ENCODE results near the gene XRCC1. TPM values are rescaled to one million over a fixed set of nuclear protein-coding genes. Genes with fewer than 3 reads are reported as not detected.
"Not testable (repeated sequence)": the region's sequence is repeated elsewhere in the genome, so short reads cannot be mapped to it uniquely, and the experiment has no call there.

XRCC1 gene
- total RNA-seq, 3 donors from 2014 or later: 21.0 to 24.2 (median 23.1) TPM

GRCh38 chr19:43533546-43534304, 41.6 kb downstream of the XRCC1 start:
- Mint-ChIP-seq H3K27me3 (ENCODE audit: low read depth) (no peaks in the 10 kb centered on the region), H3K4me1 (ENCODE audit: low read depth) (peaks cover 21% of the 10 kb centered on the region), H3K4me3 (peak overlapping the region; percentile 84), H3K9me3 (no peaks in the 10 kb centered on the region), H3K36me3 (ENCODE audit: insufficient read depth) (peaks cover 9% of the 10 kb centered on the region)
- DNase-seq: peak; percentile 90
- peak; percentile 78 to 79 for ATAC-seq

GRCh38 chr19:43532962-43533545, 42.3 kb downstream of the XRCC1 start, which contains the start of gene ZNF575:
TSS of gene ZNF575 (plus strand) at chr19:43533188. CDS start at chr19:43534423, 1,235 bp downstream.
- Mint-ChIP-seq H3K9me3 (no peaks in the 10 kb centered on the region), H3K36me3 (ENCODE audit: insufficient read depth) (peaks cover 3% of the 10 kb centered on the region), H3K4me3 (peak within 1 kb of the TSS; percentile 84), H3K27me3 (ENCODE audit: low read depth) (no peaks in the 10 kb centered on the region), H3K4me1 (ENCODE audit: low read depth) (peaks cover 23% of the 10 kb centered on the region)
- DNase-seq: peak; percentile 79
- ATAC-seq: peak; percentile 66 to 72

- Mint-ChIP-seq H3K4me1 (ENCODE audit: low read depth) (peaks cover 27% of the 10 kb centered on the region), H3K4me3 (peak overlapping the region; percentile 84), H3K27me3 (ENCODE audit: low read depth) (no peaks in the 10 kb centered on the region), H3K9me3 (no peaks in the 10 kb centered on the region), H3K36me3 (ENCODE audit: insufficient read depth) (peaks cover 3% of the 10 kb centered on the region)
- ATAC-seq (peak; percentile 13 to 19), DNase-seq (peak; percentile 20)
Measured at GRCh38 chr19:43532571-43532961, 42.8 kb downstream of the XRCC1 start.

GRCh38 chr19:43527860-43528622, 47.3 kb downstream of the XRCC1 start:
- Mint-ChIP-seq H3K9me3 (no peaks in the 10 kb centered on the region), H3K36me3 (ENCODE audit: insufficient read depth) (no peaks in the 10 kb centered on the region), H3K4me3 (peak overlapping the region; percentile 49), H3K27me3 (ENCODE audit: low read depth) (no peaks in the 10 kb centered on the region), H3K4me1 (ENCODE audit: low read depth) (peaks cover 36% of the 10 kb centered on the region)
- ATAC-seq: peak; percentile 8 to 27
- DNase-seq: no peak

- ATAC-seq: peak; percentile 69 to 72
- Mint-ChIP-seq H3K9me3 (no peaks in the 10 kb centered on the region), H3K27me3 (ENCODE audit: low read depth) (no peaks in the 10 kb centered on the region), H3K4me3 (peak within 1 kb of the TSS; percentile 90), H3K4me1 (ENCODE audit: low read depth) (peaks cover 29% of the 10 kb centered on the region), H3K36me3 (ENCODE audit: insufficient read depth) (no peaks in the 10 kb centered on the region)
- DNase-seq: peak; percentile 57
Measured at GRCh38 chr19:43526884-43527859, 48.2 kb downstream of the XRCC1 start, which contains the start of gene ETHE1. TSS of gene ETHE1 (minus strand) at chr19:43527201. CDS start at chr19:43527177, 24 bp downstream.

GRCh38 chr19:43525836-43526771, 49.2 kb downstream of the XRCC1 start:
- no peaks in the 10 kb centered on the region for H3K9me3 Mint-ChIP-seq

GRCh38 chr19:43524922-43525835, 50.1 kb downstream of the XRCC1 start:
- Mint-ChIP-seq H3K4me3 (peak overlapping the region; percentile 90), H3K27me3 (ENCODE audit: low read depth) (no peaks in the 10 kb centered on the region), H3K36me3 (ENCODE audit: insufficient read depth) (no peaks in the 10 kb centered on the region), H3K4me1 (ENCODE audit: low read depth) (peaks cover 29% of the 10 kb centered on the region), H3K9me3 (no peaks in the 10 kb centered on the region)
- peak; percentile 57 to 65 for ATAC-seq
- DNase-seq: peak; percentile 32

More at GRCh38 chr19:43525836-43526771, 49.2 kb downstream of the XRCC1 start:
- ATAC-seq: peak in 1 of 2 donors; percentile 27
- peak overlapping the region; percentile 90 for H3K4me3 Mint-ChIP-seq
- peaks cover 29% of the 10 kb centered on the region for H3K4me1 Mint-ChIP-seq (ENCODE audit: low read depth)
- DNase-seq: peak; percentile 19
- H3K27me3 Mint-ChIP-seq (ENCODE audit: low read depth): no peaks in the 10 kb centered on the region
- no peaks in the 10 kb centered on the region for H3K36me3 Mint-ChIP-seq (ENCODE audit: insufficient read depth)

GRCh38 chr19:43523696-43524095, 51.6 kb downstream of the XRCC1 start:
- H3K4me1 Mint-ChIP-seq (ENCODE audit: low read depth): peaks cover 33% of the 10 kb centered on the region
- H3K27me3 Mint-ChIP-seq (ENCODE audit: low read depth); H3K4me3 Mint-ChIP-seq; ATAC-seq; H3K36me3 Mint-ChIP-seq (ENCODE audit: insufficient read depth); H3K9me3 Mint-ChIP-seq; DNase-seq: not testable (repeated sequence)

- DNase-seq: no peak
- H3K4me3 Mint-ChIP-seq: no peak overlapping the region
- no peaks in the 10 kb centered on the region for H3K9me3 Mint-ChIP-seq
- H3K4me1 Mint-ChIP-seq (ENCODE audit: low read depth): peaks cover 32% of the 10 kb centered on the region
- no peak for ATAC-seq
- no peaks in the 10 kb centered on the region for H3K27me3 Mint-ChIP-seq (ENCODE audit: low read depth)
- no peaks in the 10 kb centered on the region for H3K36me3 Mint-ChIP-seq (ENCODE audit: insufficient read depth)
Measured at GRCh38 chr19:43522929-43523328, 52.4 kb downstream of the XRCC1 start.

- no peak overlapping the region for H3K4me3 Mint-ChIP-seq
- H3K27me3 Mint-ChIP-seq (ENCODE audit: low read depth): no peaks in the 10 kb centered on the region
- H3K36me3 Mint-ChIP-seq (ENCODE audit: insufficient read depth): no peaks in the 10 kb centered on the region
- ATAC-seq: peak; percentile 99 to 100
- peaks cover 11% of the 10 kb centered on the region for H3K4me1 Mint-ChIP-seq (ENCODE audit: low read depth)
- H3K9me3 Mint-ChIP-seq: no peaks in the 10 kb centered on the region
- DNase-seq: peak; percentile 82
Measured at GRCh38 chr19:43519436-43520088, 55.8 kb downstream of the XRCC1 start.

GRCh38 chr19:43518051-43518450, 57.3 kb downstream of the XRCC1 start:
- DNase-seq (no peak), ATAC-seq (no peak)
- Mint-ChIP-seq H3K4me3 (no peak overlapping the region), H3K4me1 (ENCODE audit: low read depth) (peaks cover 8% of the 10 kb centered on the region), H3K36me3 (ENCODE audit: insufficient read depth) (peaks cover 2% of the 10 kb centered on the region), H3K27me3 (ENCODE audit: low read depth) (no peaks in the 10 kb centered on the region), H3K9me3 (no peaks in the 10 kb centered on the region)
